ENCODE results near the gene WDR77.

- TF ChIP-seq, protein P1, sequence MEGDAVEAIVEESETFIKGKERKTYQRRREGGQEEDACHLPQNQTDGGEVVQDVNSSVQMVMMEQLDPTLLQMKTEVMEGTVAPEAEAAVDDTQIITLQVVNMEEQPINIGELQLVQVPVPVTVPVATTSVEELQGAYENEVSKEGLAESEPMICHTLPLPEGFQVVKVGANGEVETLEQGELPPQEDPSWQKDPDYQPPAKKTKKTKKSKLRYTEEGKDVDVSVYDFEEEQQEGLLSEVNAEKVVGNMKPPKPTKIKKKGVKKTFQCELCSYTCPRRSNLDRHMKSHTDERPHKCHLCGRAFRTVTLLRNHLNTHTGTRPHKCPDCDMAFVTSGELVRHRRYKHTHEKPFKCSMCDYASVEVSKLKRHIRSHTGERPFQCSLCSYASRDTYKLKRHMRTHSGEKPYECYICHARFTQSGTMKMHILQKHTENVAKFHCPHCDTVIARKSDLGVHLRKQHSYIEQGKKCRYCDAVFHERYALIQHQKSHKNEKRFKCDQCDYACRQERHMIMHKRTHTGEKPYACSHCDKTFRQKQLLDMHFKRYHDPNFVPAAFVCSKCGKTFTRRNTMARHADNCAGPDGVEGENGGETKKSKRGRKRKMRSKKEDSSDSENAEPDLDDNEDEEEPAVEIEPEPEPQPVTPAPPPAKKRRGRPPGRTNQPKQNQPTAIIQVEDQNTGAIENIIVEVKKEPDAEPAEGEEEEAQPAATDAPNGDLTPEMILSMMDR (IDR thresholded peaks at IDR 0.05; ENCODE audit: low read length) = no peak
- no peak for TF ChIP-seq EZH2 (IDR thresholded peaks at IDR 0.05; ENCODE audit: borderline replicate concordance, low read length)
These were observed 6.0 kb upstream of the WDR77 start for GRCh38 chr1:111454859-111455641.
